ENCODE measurements around the gene WDR64. TPM values are rescaled to one million over a fixed set of nuclear protein-coding genes. Genes with fewer than 3 reads are reported as not detected.
A peak's percentile ranks its signal among the peaks of the same experiment; 100 is the strongest.

WDR64 gene
- total and polyA plus RNA-seq, 2 experiments from 2014 or later, result not detected

GRCh38 chr1:241848686-241849344 lies 196.7 kb downstream of the WDR64 start:
- Histone ChIP-seq H3K9me2 (ENCODE audit: insufficient read depth) (no peaks in the 10 kb centered on the region), H4K20me1 (replicated peaks; ENCODE audit: insufficient read depth) (peaks cover 12% of the 10 kb centered on the region; the same call in 1 of the 2 replicates), H3F3A (replicated peaks; ENCODE audit: low read depth) (no peaks in the 10 kb centered on the region), H3K79me2 (replicated peaks; ENCODE audit: insufficient read depth) (peaks cover 33% of the 10 kb centered on the region), H3K27me3 (ENCODE audit: insufficient read depth) (no peaks in the 10 kb centered on the region), H3K36me3 (ENCODE audit: insufficient read depth) (peaks cover 30% of the 10 kb centered on the region; the same call in 1 of the 2 replicates), H3K27ac (ENCODE audit: low read depth) (no peak overlapping the region; the same call in 1 of the 2 replicates), H3K4me3 (peak overlapping the region; percentile 93), H3K4me1 (ENCODE audit: insufficient read depth) (peaks cover 16% of the 10 kb centered on the region; the same call in 1 of the 2 replicates), H2AFZ (peak overlapping the region; percentile 57; the same call in 1 of the 2 replicates), H3K4me2 (peak overlapping the region; percentile 95)
- Mint-ChIP-seq H3K4me1 (peaks cover 16% of the 10 kb centered on the region), H3K9me3 (no peaks in the 10 kb centered on the region), H3K4me3 (peak overlapping the region; percentile 92), H3K36me3 (ENCODE audit: low read depth) (peaks cover 44% of the 10 kb centered on the region), H3K27ac (peak overlapping the region; percentile 99), H3K27me3 (ENCODE audit: insufficient read depth, low read depth, poor library complexity) (peaks cover 6% of the 10 kb centered on the region)
- DNase-seq (ENCODE audit: low spot score) (no peak), ATAC-seq (no peak)
- TF ChIP-seq, protein P1, sequence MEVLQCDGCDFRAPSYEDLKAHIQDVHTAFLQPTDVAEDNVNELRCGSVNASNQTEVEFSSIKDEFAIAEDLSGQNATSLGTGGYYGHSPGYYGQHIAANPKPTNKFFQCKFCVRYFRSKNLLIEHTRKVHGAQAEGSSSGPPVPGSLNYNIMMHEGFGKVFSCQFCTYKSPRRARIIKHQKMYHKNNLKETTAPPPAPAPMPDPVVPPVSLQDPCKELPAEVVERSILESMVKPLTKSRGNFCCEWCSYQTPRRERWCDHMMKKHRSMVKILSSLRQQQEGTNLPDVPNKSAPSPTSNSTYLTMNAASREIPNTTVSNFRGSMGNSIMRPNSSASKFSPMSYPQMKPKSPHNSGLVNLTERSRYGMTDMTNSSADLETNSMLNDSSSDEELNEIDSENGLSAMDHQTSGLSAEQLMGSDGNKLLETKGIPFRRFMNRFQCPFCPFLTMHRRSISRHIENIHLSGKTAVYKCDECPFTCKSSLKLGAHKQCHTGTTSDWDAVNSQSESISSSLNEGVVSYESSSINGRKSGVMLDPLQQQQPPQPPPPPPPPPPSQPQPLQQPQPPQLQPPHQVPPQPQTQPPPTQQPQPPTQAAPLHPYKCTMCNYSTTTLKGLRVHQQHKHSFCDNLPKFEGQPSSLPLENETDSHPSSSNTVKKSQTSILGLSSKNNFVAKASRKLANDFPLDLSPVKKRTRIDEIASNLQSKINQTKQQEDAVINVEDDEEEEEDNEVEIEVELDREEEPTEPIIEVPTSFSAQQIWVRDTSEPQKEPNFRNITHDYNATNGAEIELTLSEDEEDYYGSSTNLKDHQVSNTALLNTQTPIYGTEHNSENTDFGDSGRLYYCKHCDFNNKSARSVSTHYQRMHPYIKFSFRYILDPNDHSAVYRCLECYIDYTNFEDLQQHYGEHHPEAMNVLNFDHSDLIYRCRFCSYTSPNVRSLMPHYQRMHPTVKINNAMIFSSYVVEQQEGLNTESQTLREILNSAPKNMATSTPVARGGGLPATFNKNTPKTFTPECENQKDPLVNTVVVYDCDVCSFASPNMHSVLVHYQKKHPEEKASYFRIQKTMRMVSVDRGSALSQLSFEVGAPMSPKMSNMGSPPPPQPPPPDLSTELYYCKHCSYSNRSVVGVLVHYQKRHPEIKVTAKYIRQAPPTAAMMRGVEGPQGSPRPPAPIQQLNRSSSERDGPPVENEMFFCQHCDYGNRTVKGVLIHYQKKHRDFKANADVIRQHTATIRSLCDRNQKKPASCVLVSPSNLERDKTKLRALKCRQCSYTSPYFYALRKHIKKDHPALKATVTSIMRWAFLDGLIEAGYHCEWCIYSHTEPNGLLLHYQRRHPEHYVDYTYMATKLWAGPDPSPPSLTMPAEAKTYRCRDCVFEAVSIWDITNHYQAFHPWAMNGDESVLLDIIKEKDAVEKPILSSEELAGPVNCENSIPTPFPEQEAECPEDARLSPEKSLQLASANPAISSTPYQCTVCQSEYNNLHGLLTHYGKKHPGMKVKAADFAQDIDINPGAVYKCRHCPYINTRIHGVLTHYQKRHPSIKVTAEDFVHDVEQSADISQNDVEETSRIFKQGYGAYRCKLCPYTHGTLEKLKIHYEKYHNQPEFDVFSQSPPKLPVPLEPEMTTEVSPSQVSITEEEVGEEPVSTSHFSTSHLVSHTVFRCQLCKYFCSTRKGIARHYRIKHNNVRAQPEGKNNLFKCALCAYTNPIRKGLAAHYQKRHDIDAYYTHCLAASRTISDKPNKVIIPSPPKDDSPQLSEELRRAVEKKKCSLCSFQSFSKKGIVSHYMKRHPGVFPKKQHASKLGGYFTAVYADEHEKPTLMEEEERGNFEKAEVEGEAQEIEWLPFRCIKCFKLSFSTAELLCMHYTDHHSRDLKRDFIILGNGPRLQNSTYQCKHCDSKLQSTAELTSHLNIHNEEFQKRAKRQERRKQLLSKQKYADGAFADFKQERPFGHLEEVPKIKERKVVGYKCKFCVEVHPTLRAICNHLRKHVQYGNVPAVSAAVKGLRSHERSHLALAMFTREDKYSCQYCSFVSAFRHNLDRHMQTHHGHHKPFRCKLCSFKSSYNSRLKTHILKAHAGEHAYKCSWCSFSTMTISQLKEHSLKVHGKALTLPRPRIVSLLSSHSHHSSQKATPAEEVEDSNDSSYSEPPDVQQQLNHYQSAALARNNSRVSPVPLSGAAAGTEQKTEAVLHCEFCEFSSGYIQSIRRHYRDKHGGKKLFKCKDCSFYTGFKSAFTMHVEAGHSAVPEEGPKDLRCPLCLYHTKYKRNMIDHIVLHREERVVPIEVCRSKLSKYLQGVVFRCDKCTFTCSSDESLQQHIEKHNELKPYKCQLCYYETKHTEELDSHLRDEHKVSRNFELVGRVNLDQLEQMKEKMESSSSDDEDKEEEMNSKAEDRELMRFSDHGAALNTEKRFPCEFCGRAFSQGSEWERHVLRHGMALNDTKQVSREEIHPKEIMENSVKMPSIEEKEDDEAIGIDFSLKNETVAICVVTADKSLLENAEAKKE (CRISPR knock-in tag; IDR thresholded peaks at IDR 0.05), result no peak

GRCh38 chr1:241849345-241849695 lies 197.2 kb downstream of the WDR64 start:
- H3K4me1 Mint-ChIP-seq, result peaks cover 16% of the 10 kb centered on the region
- peak overlapping the region; percentile 92 for H3K4me3 Mint-ChIP-seq
- no peak overlapping the region; the same call in 1 of the 2 replicates for H3K27ac ChIP-seq (ENCODE audit: low read depth)
- peaks cover 16% of the 10 kb centered on the region; the same call in 1 of the 2 replicates for H3K4me1 ChIP-seq (ENCODE audit: insufficient read depth)
- TF ChIP-seq STAT1 (IDR thresholded peaks at IDR 0.05; ENCODE audit: unreplicated experiment) (no peak), JUNB (IDR thresholded peaks at IDR 0.05; ENCODE audit: unreplicated experiment) (no peak), NANOG (IDR thresholded peaks at IDR 0.05; ENCODE audit: borderline replicate concordance) (no peak), ZNF331 (CRISPR knock-in tag; IDR thresholded peaks at IDR 0.05; ENCODE audit: low read depth) (no peak)
- TF ChIP-seq, protein P2, sequence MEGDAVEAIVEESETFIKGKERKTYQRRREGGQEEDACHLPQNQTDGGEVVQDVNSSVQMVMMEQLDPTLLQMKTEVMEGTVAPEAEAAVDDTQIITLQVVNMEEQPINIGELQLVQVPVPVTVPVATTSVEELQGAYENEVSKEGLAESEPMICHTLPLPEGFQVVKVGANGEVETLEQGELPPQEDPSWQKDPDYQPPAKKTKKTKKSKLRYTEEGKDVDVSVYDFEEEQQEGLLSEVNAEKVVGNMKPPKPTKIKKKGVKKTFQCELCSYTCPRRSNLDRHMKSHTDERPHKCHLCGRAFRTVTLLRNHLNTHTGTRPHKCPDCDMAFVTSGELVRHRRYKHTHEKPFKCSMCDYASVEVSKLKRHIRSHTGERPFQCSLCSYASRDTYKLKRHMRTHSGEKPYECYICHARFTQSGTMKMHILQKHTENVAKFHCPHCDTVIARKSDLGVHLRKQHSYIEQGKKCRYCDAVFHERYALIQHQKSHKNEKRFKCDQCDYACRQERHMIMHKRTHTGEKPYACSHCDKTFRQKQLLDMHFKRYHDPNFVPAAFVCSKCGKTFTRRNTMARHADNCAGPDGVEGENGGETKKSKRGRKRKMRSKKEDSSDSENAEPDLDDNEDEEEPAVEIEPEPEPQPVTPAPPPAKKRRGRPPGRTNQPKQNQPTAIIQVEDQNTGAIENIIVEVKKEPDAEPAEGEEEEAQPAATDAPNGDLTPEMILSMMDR (conservative IDR thresholded peaks at IDR 0.05; ENCODE audit: low read depth in 2 of 2), result no peak
- TF ChIP-seq, protein P3, sequence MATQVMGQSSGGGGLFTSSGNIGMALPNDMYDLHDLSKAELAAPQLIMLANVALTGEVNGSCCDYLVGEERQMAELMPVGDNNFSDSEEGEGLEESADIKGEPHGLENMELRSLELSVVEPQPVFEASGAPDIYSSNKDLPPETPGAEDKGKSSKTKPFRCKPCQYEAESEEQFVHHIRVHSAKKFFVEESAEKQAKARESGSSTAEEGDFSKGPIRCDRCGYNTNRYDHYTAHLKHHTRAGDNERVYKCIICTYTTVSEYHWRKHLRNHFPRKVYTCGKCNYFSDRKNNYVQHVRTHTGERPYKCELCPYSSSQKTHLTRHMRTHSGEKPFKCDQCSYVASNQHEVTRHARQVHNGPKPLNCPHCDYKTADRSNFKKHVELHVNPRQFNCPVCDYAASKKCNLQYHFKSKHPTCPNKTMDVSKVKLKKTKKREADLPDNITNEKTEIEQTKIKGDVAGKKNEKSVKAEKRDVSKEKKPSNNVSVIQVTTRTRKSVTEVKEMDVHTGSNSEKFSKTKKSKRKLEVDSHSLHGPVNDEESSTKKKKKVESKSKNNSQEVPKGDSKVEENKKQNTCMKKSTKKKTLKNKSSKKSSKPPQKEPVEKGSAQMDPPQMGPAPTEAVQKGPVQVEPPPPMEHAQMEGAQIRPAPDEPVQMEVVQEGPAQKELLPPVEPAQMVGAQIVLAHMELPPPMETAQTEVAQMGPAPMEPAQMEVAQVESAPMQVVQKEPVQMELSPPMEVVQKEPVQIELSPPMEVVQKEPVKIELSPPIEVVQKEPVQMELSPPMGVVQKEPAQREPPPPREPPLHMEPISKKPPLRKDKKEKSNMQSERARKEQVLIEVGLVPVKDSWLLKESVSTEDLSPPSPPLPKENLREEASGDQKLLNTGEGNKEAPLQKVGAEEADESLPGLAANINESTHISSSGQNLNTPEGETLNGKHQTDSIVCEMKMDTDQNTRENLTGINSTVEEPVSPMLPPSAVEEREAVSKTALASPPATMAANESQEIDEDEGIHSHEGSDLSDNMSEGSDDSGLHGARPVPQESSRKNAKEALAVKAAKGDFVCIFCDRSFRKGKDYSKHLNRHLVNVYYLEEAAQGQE (IDR thresholded peaks at IDR 0.05; ENCODE audit: unreplicated experiment), result no peak
- peaks cover 34% of the 10 kb centered on the region; the same call in 1 of the 2 replicates for H3K36me3 ChIP-seq (ENCODE audit: insufficient read depth)
- peak overlapping the region; percentile 93 for H3K4me3 ChIP-seq
- H4K20me1 ChIP-seq (replicated peaks; ENCODE audit: insufficient read depth), result peaks cover 12% of the 10 kb centered on the region; the same call in 1 of the 2 replicates
- no peaks in the 10 kb centered on the region for H3K9me2 ChIP-seq (ENCODE audit: insufficient read depth)
- ATAC-seq (no peak), DNase-seq (ENCODE audit: low spot score) (no peak)
- H2AFZ ChIP-seq, result no peak overlapping the region
- peak overlapping the region; percentile 95 for H3K4me2 ChIP-seq
- no peaks in the 10 kb centered on the region for H3K9me3 Mint-ChIP-seq
- peaks cover 49% of the 10 kb centered on the region for H3K36me3 Mint-ChIP-seq (ENCODE audit: low read depth)
- H3K27ac Mint-ChIP-seq, result peak overlapping the region; percentile 99; the same call in 1 of the 2 replicates
- peaks cover 33% of the 10 kb centered on the region for H3K79me2 ChIP-seq (replicated peaks; ENCODE audit: insufficient read depth)
- peaks cover 6% of the 10 kb centered on the region for H3K27me3 Mint-ChIP-seq (ENCODE audit: insufficient read depth, low read depth, poor library complexity)
- H3F3A ChIP-seq (replicated peaks; ENCODE audit: low read depth), result no peaks in the 10 kb centered on the region
- no peaks in the 10 kb centered on the region for H3K27me3 ChIP-seq (ENCODE audit: insufficient read depth)
